ENCODE measurements around the gene NTPCR.

Gene NTPCR

DNA sequence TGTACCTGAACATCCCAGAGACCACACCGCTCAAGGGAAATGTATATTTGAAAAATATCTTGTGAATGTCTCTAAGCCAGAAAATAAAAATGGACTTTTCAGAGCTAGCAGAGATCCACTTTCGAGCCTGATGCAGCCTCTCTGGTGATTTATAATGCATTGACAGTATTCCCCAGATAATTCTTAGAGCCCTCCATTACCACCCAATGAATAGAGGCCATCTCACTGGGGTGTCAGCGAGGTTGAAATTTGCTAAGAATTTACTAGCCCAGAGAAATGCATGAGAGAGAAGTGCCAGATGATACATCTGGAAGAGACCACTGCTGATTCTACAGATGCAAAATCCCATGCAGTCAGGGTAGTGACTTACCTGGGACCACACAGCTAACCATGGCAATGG lies 25.5 kb upstream of the NTPCR start:
- Histone ChIP-seq H3K36me3 (ENCODE audit: control insufficient read depth in 2 of 2, insufficient read depth in 1 of 2, low read length in 2 of 2) (no peaks in the 10 kb centered on the region), H3K27ac (ENCODE audit: extremely low read depth, low read depth, low read length) (no peak overlapping the region), H3K9me3 (ENCODE audit: control insufficient read depth, insufficient read depth, low read depth, low read length) (no peaks in the 10 kb centered on the region), H3K4me1 (ENCODE audit: control insufficient read depth, insufficient read depth, low read length) (no peaks in the 10 kb centered on the region), H3K4me3 (ENCODE audit: low read depth, low read length) (no peak overlapping the region)
- POLR2A ChIA-PET: no interaction called here
- TF ChIP-seq ZNF629 (tag by site-specific recombination; IDR thresholded peaks at IDR 0.05) (no peak), ZNF501 (tag by site-specific recombination; IDR thresholded peaks at IDR 0.05) (no peak), ZNF623 (tag by site-specific recombination; IDR thresholded peaks at IDR 0.05) (no peak), ZNF473 (tag by site-specific recombination; IDR thresholded peaks at IDR 0.05) (no peak), ZNF24 (tag by site-specific recombination; IDR thresholded peaks at IDR 0.05) (no peak), ZNF114 (tag by site-specific recombination; IDR thresholded peaks at IDR 0.05) (no peak), ZNF701 (tag by site-specific recombination; IDR thresholded peaks at IDR 0.05) (no peak), ZNF140 (tag by site-specific recombination; IDR thresholded peaks at IDR 0.05) (no peak), ZNF529 (tag by site-specific recombination; IDR thresholded peaks at IDR 0.05; ENCODE audit: insufficient replicate concordance) (no peak), ZNF341 (tag by site-specific recombination; IDR thresholded peaks at IDR 0.05; ENCODE audit: low read depth) (no peak), SALL2 (tag by site-specific recombination; IDR thresholded peaks at IDR 0.05; ENCODE audit: borderline replicate concordance) (no peak), ZNF677 (tag by site-specific recombination; IDR thresholded peaks at IDR 0.05) (no peak)
- TF ChIP-seq, protein P1, sequence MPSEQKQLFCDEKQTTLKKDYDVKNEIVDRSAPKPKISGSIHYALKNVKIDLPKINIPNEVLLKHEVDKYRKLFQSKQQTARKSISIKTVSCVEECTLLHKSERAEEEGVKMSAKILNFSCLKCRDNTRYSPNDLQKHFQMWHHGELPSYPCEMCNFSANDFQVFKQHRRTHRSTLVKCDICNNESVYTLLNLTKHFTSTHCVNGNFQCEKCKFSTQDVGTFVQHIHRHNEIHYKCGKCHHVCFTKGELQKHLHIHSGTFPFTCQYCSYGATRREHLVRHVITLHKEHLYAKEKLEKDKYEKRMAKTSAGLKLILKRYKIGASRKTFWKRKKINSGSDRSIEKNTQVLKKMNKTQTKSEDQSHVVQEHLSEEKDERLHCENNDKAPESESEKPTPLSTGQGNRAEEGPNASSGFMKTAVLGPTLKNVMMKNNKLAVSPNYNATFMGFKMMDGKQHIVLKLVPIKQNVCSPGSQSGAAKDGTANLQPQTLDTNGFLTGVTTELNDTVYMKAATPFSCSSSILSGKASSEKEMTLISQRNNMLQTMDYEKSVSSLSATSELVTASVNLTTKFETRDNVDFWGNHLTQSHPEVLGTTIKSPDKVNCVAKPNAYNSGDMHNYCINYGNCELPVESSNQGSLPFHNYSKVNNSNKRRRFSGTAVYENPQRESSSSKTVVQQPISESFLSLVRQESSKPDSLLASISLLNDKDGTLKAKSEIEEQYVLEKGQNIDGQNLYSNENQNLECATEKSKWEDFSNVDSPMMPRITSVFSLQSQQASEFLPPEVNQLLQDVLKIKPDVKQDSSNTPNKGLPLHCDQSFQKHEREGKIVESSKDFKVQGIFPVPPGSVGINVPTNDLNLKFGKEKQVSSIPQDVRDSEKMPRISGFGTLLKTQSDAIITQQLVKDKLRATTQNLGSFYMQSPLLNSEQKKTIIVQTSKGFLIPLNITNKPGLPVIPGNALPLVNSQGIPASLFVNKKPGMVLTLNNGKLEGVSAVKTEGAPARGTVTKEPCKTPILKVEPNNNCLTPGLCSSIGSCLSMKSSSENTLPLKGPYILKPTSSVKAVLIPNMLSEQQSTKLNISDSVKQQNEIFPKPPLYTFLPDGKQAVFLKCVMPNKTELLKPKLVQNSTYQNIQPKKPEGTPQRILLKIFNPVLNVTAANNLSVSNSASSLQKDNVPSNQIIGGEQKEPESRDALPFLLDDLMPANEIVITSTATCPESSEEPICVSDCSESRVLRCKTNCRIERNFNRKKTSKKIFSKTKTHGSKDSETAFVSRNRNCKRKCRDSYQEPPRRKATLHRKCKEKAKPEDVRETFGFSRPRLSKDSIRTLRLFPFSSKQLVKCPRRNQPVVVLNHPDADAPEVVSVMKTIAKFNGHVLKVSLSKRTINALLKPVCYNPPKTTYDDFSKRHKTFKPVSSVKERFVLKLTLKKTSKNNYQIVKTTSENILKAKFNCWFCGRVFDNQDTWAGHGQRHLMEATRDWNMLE (tag by site-specific recombination; conservative IDR thresholded peaks at IDR 0.05; ENCODE audit: low read depth): no peak
- TF ChIP-seq, protein P2, sequence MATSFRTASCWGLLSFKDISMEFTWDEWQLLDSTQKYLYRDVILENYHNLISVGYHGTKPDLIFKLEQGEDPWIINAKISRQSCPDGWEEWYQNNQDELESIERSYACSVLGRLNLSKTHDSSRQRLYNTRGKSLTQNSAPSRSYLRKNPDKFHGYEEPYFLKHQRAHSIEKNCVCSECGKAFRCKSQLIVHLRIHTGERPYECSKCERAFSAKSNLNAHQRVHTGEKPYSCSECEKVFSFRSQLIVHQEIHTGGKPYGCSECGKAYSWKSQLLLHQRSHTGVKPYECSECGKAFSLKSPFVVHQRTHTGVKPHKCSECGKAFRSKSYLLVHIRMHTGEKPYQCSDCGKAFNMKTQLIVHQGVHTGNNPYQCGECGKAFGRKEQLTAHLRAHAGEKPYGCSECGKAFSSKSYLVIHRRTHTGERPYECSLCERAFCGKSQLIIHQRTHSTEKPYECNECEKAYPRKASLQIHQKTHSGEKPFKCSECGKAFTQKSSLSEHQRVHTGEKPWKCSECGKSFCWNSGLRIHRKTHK (tag by site-specific recombination; IDR thresholded peaks at IDR 0.05): no peak
- CTCF ChIA-PET: no interaction called here

DNA sequence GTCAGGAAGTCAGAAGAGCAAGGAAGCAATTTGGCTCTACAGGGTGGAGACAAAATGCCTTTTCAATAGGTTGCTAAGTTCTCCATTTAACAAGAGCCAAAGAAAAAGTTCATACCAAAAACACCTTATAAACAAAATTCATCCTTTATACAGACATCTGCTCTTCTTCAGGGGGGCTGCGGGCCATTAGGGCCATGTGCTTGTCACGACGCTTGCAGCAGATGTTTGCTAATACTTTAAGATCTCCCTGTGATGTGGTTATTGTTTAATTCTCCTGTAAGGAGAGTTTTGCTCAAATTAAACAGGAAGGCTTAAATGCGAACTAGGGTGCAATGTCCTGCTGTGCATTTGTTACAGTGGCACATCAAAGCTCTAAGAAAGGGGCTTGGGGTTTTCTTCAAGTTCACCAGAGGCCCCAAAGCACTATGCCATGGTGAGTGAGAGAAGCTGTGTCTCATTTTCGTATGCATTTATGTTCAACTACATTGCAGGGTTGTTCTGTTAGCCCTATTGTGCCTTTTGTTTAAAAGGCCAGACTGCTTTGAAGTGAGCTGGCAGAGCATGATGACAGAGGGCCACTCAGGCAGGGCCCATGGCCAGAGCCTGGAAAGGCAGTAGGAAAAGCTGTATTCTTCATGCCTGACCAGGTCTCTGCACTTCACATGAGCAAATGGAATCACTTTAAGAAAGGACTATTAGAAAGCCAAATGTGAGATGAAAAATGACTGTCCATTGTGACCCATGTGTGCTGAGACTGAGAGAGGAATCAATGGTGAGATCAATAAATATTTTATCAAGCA lies 24.8 kb upstream of the NTPCR start:
- ChIA-PET CTCF (interaction anchor here (0.8 to 1.2 kb wide), 2 partner anchors 26 to 254 kb away, joined by 3 read pairs; no protein-coding TSS in a partner anchor), POLR2A (no interaction called here)
- Histone ChIP-seq H3K36me3 (ENCODE audit: control insufficient read depth in 2 of 2, insufficient read depth in 1 of 2, low read length in 2 of 2) (no peaks in the 10 kb centered on the region), H3K9me3 (ENCODE audit: control insufficient read depth, insufficient read depth, low read depth, low read length) (no peaks in the 10 kb centered on the region), H3K27ac (ENCODE audit: extremely low read depth, low read depth, low read length) (no peak overlapping the region), H3K4me1 (ENCODE audit: control insufficient read depth, insufficient read depth, low read length) (no peaks in the 10 kb centered on the region), H3K4me3 (ENCODE audit: low read depth, low read length) (no peak overlapping the region)
- TF ChIP-seq ZFHX2 (tag by site-specific recombination; conservative IDR thresholded peaks at IDR 0.05) (no peak), ZNF266 (tag by site-specific recombination; IDR thresholded peaks at IDR 0.05; ENCODE audit: low read depth) (no peak), MYNN (tag by site-specific recombination; IDR thresholded peaks at IDR 0.05; ENCODE audit: borderline replicate concordance) (no peak), ZSCAN16 (tag by site-specific recombination; IDR thresholded peaks at IDR 0.05) (no peak), ZNF174 (tag by site-specific recombination; IDR thresholded peaks at IDR 0.05) (no peak), ZFP69B (tag by site-specific recombination; IDR thresholded peaks at IDR 0.05) (no peak)
- TF ChIP-seq, protein P3, sequence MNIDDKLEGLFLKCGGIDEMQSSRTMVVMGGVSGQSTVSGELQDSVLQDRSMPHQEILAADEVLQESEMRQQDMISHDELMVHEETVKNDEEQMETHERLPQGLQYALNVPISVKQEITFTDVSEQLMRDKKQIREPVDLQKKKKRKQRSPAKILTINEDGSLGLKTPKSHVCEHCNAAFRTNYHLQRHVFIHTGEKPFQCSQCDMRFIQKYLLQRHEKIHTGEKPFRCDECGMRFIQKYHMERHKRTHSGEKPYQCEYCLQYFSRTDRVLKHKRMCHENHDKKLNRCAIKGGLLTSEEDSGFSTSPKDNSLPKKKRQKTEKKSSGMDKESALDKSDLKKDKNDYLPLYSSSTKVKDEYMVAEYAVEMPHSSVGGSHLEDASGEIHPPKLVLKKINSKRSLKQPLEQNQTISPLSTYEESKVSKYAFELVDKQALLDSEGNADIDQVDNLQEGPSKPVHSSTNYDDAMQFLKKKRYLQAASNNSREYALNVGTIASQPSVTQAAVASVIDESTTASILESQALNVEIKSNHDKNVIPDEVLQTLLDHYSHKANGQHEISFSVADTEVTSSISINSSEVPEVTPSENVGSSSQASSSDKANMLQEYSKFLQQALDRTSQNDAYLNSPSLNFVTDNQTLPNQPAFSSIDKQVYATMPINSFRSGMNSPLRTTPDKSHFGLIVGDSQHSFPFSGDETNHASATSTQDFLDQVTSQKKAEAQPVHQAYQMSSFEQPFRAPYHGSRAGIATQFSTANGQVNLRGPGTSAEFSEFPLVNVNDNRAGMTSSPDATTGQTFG (tag by site-specific recombination; IDR thresholded peaks at IDR 0.05; ENCODE audit: borderline replicate concordance): no peak
- TF ChIP-seq, protein P4, sequence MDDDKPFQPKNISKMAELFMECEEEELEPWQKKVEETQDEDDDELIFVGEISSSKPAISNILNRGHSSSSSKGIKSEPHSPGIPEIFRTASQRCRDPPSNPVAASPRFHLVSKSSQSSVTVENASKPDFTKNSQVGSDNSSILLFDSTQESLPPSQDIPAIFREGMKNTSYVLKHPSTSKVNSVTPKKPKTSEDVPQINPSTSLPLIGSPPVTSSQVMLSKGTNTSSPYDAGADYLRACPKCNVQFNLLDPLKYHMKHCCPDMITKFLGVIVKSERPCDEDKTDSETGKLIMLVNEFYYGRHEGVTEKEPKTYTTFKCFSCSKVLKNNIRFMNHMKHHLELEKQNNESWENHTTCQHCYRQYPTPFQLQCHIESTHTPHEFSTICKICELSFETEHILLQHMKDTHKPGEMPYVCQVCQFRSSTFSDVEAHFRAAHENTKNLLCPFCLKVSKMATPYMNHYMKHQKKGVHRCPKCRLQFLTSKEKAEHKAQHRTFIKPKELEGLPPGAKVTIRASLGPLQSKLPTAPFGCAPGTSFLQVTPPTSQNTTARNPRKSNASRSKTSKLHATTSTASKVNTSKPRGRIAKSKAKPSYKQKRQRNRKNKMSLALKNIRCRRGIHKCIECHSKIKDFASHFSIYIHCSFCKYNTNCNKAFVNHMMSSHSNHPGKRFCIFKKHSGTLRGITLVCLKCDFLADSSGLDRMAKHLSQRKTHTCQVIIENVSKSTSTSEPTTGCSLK (tag by site-specific recombination; IDR thresholded peaks at IDR 0.05): no peak

All from HEK293 (cell line).